ENCODE results near the gene NPLOC4. TPM values are rescaled to one million over a fixed set of nuclear protein-coding genes. Genes with fewer than 3 reads are reported as not detected.

Gene NPLOC4
- total and polyA plus RNA-seq, 2 of the 8 experiments (the other 6 are each of a cell fraction or from before 2014, with no cell fraction given): 70.7 to 92.7 TPM

GRCh38 chr17:81553018-81553615, 83.8 kb downstream of the NPLOC4 start:
- H3K18ac ChIP-seq (ENCODE audit: extremely low read depth, low read length): no peak overlapping the region
- peaks cover 3 to 17% of the 10 kb centered on the region in 2 experiments for H4K20me1 ChIP-seq (replicated peaks in 1 of 2; ENCODE audit: control insufficient read depth in 1 of 2, insufficient read depth in 2 of 2, low read length in 2 of 2)
- no peak overlapping the region for H4K5ac ChIP-seq (ENCODE audit: insufficient read length, low read depth, low read length)
- peak overlapping the region; percentile 85 to 87 for H3K4me2 ChIP-seq (ENCODE audit: insufficient read depth in 1 of 2, low read depth in 2 of 2, low read length in 2 of 2)
- H3K23ac ChIP-seq (ENCODE audit: insufficient read length): no peak overlapping the region
- peak overlapping the region; percentile 65 for H4K91ac ChIP-seq (replicated peaks; ENCODE audit: insufficient read length, low read length)
- H3K56ac ChIP-seq (replicated peaks; ENCODE audit: insufficient read length, low read depth, low read length): peak overlapping the region; percentile 70
- H2BK12ac ChIP-seq (ENCODE audit: low read depth, low read length): no peak overlapping the region
- H2AFZ ChIP-seq (ENCODE audit: low read length): no peak overlapping the region
- H3K27ac ChIP-seq (ENCODE audit: low read depth, low read length): peak overlapping the region; percentile 13; the same call in 1 of the 2 replicates
- no peak overlapping the region for H3K14ac ChIP-seq (ENCODE audit: insufficient read length)
- FAIRE-seq (no peak), DNase-seq (ENCODE audit: low read depth in 1 of 2, low spot score in 2 of 2) (peak; percentile 58 to 83)
- no peaks in the 10 kb centered on the region for H3K27me3 ChIP-seq (replicated peaks in 1 of 4; ENCODE audit: control insufficient read depth in 3 of 4, extremely low read depth in 1 of 4, insufficient read depth in 3 of 4, low read length in 3 of 4)
- H4K8ac ChIP-seq (ENCODE audit: extremely low read depth, insufficient read depth, low read length): no peak overlapping the region
- no peak overlapping the region for H3K4ac ChIP-seq (replicated peaks; ENCODE audit: insufficient read length, low read depth, low read length)
- peaks cover 0 to 10% of the 10 kb centered on the region in 2 experiments; a peak in 1 of 4 replicates for H3K79me2 ChIP-seq (ENCODE audit: control insufficient read depth in 1 of 2, insufficient read depth in 2 of 2, low read length in 2 of 2)
- no peaks in the 10 kb centered on the region for H3K9me3 ChIP-seq (ENCODE audit: insufficient read depth in 2 of 2, low read depth in 1 of 2, low read length in 1 of 2)
- H2BK5ac ChIP-seq (ENCODE audit: low read depth, low read length): peak overlapping the region; percentile 78
- H3K23me2 ChIP-seq (ENCODE audit: low read depth, low read length): peaks cover 9% of the 10 kb centered on the region; the same call in 1 of the 2 replicates
- 8% methylated on average over 15 of the region's 19 CpGs; no CpG with 5 or more reads in 1 of the 2 experiments for WGBS, 2 experiments (ENCODE audit: extremely low coverage in 1 of 2, insufficient coverage in 1 of 2, insufficient read length in 1 of 2, insufficient replicate concordance in 2 of 2, low coverage in 1 of 2, low lambda C conversion rate in 2 of 2, missing lambda C conversion rate in 1 of 2)
- ChIA-PET CTCF (ENCODE audit: partially characterized antibody) (interaction anchor here (0.9 kb wide), 1 partner anchor 43 kb away, joined by 3 read pairs; no protein-coding TSS in a partner anchor), POLR2A (ENCODE audit: partially characterized antibody) (interaction anchor here (0.6 to 5.0 kb wide), 18 partner anchors 8 to 156 kb away, joined by 3 to 50 read pairs (median 6); partner anchors contain the start of genes ACTG1, MRPL12, NPLOC4 and TSPAN10)
- H3K9ac ChIP-seq (replicated peaks in 1 of 4; ENCODE audit: extremely low read depth in 1 of 4, low read depth in 3 of 4, low read length in 3 of 4): peak overlapping the region; percentile 63 to 74 (median 68)
- peaks cover 0 to 14% (median 8%) of the 10 kb centered on the region in 4 experiments; a peak in 5 of 8 replicates for H3K36me3 ChIP-seq (ENCODE audit: control insufficient read depth in 2 of 4, insufficient read depth in 4 of 4, low read length in 3 of 4)
- no peak overlapping the region for H2BK15ac ChIP-seq (ENCODE audit: low read length)
- peaks cover 4% of the 10 kb centered on the region; the same call in 1 of the 2 replicates for H3K79me1 ChIP-seq (ENCODE audit: low read depth, low read length)
- H2BK120ac ChIP-seq (replicated peaks; ENCODE audit: low read depth, low read length): no peak overlapping the region
- H3K4me3 ChIP-seq (ENCODE audit: extremely low read depth in 1 of 4, insufficient read depth in 2 of 4, low read depth in 3 of 4, low read length in 4 of 4): peak overlapping the region; percentile 69 to 94 (median 84)
- no peak overlapping the region for H2BK20ac ChIP-seq (ENCODE audit: low read length)
- H2AK5ac ChIP-seq (ENCODE audit: low read depth, low read length): 0 out of 2 replicates have a peak overlapping the region, but pooled peaks have one; percentile 14
- H3K4me1 ChIP-seq (replicated peaks in 1 of 4; ENCODE audit: control insufficient read depth in 3 of 4, insufficient read depth in 4 of 4, low read length in 3 of 4): peaks cover 3 to 17% (median 8%) of the 10 kb centered on the region in 4 experiments
- no peak for TF ChIP-seq CBX8 (IDR thresholded peaks at IDR 0.05; ENCODE audit: borderline replicate concordance, low read depth, low read length)
- TF ChIP-seq TAF7 (optimal IDR thresholded peaks at IDR 0.05; ENCODE audit: borderline replicate concordance, low read depth, low read length): peak; percentile 46
- TF ChIP-seq POLR2A (IDR thresholded peaks at IDR 0.05; ENCODE audit: control extremely low read depth in 1 of 2, low read depth in 2 of 2, low read length in 2 of 2): peak in 1 of 2 experiments; percentile 63; a peak in 1 of 3 replicates
- TF ChIP-seq, protein P1, sequence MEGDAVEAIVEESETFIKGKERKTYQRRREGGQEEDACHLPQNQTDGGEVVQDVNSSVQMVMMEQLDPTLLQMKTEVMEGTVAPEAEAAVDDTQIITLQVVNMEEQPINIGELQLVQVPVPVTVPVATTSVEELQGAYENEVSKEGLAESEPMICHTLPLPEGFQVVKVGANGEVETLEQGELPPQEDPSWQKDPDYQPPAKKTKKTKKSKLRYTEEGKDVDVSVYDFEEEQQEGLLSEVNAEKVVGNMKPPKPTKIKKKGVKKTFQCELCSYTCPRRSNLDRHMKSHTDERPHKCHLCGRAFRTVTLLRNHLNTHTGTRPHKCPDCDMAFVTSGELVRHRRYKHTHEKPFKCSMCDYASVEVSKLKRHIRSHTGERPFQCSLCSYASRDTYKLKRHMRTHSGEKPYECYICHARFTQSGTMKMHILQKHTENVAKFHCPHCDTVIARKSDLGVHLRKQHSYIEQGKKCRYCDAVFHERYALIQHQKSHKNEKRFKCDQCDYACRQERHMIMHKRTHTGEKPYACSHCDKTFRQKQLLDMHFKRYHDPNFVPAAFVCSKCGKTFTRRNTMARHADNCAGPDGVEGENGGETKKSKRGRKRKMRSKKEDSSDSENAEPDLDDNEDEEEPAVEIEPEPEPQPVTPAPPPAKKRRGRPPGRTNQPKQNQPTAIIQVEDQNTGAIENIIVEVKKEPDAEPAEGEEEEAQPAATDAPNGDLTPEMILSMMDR (IDR thresholded peaks at IDR 0.05; ENCODE audit: control extremely low read depth in 1 of 3, insufficient read depth in 1 of 3, low read depth in 1 of 3, low read length in 3 of 3): peak in 1 of 3 experiments; percentile 19; a peak in 1 of 4 replicates
- TF ChIP-seq POU5F1 (IDR thresholded peaks at IDR 0.05; ENCODE audit: low read depth, low read length): no peak
- TF ChIP-seq TBP (IDR thresholded peaks at IDR 0.05; ENCODE audit: low read depth, low read length): peak; percentile 57; the same call in 1 of the 2 replicates
- TF ChIP-seq TCF12 (IDR thresholded peaks at IDR 0.05; ENCODE audit: low read depth, low read length): 0 out of 2 replicates have a peak, but pooled peaks have one; percentile 24
- no peak for TF ChIP-seq KDM1A (IDR thresholded peaks at IDR 0.05; ENCODE audit: borderline replicate concordance, low read length)
- TF ChIP-seq HDAC2 (IDR thresholded peaks at IDR 0.05; ENCODE audit: borderline replicate concordance in 1 of 2, low read depth in 2 of 2, low read length in 2 of 2): no peak

Measured in H1 (cell line).